ENCODE data around the gene CXXC5. TPM values are rescaled to one million over a fixed set of nuclear protein-coding genes. Genes with fewer than 3 reads are reported as not detected.

CXXC5 gene
- total RNA-seq, 1 experiment from 2014 or later = 97.2 TPM

DNA sequence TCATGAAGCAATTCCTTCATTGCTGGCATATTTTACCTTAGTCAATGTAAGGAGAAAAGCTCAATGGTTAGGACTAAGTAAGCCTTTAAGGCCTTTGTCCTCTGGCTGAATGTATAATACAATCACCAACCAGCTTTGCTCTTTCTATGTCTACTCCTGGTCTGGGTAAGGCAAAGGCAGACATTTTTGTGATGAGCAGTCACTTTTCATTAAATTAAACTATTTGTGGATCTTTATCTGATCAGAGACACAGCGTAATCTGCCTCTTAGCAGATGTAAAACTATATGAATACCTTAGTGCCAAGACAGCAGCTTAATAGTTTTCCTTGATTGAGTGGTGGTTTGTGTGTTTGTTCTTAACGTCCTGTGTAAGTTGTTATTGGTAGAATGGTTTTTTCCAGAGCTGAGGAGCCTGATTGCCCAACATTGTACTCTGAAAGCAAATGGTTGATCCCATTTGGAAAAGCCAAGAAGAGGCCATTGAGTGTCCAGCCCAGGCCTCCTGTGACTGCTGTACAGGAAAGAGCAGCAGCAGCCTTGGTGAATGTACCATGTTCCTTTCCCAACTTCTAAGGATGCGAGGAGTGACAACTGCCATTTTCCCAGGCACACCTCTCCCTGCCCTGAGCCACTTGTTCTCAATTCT, 16.5 kb upstream of the CXXC5 start (continued):
- TF ChIP-seq ZNF263 (CRISPR knock-in tag; IDR thresholded peaks at IDR 0.05; ENCODE audit: low read depth) = no peak
- no peak for TF ChIP-seq ZNF532 (CRISPR knock-in tag; IDR thresholded peaks at IDR 0.05; ENCODE audit: borderline replicate concordance)
- TF ChIP-seq, protein P1, sequence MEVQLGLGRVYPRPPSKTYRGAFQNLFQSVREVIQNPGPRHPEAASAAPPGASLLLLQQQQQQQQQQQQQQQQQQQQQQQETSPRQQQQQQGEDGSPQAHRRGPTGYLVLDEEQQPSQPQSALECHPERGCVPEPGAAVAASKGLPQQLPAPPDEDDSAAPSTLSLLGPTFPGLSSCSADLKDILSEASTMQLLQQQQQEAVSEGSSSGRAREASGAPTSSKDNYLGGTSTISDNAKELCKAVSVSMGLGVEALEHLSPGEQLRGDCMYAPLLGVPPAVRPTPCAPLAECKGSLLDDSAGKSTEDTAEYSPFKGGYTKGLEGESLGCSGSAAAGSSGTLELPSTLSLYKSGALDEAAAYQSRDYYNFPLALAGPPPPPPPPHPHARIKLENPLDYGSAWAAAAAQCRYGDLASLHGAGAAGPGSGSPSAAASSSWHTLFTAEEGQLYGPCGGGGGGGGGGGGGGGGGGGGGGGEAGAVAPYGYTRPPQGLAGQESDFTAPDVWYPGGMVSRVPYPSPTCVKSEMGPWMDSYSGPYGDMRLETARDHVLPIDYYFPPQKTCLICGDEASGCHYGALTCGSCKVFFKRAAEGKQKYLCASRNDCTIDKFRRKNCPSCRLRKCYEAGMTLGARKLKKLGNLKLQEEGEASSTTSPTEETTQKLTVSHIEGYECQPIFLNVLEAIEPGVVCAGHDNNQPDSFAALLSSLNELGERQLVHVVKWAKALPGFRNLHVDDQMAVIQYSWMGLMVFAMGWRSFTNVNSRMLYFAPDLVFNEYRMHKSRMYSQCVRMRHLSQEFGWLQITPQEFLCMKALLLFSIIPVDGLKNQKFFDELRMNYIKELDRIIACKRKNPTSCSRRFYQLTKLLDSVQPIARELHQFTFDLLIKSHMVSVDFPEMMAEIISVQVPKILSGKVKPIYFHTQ (CRISPR knock-in tag; IDR thresholded peaks at IDR 0.05) = no peak
- no peak for TF ChIP-seq KAT7 (CRISPR knock-in tag; IDR thresholded peaks at IDR 0.05; ENCODE audit: borderline replicate concordance)

DNA sequence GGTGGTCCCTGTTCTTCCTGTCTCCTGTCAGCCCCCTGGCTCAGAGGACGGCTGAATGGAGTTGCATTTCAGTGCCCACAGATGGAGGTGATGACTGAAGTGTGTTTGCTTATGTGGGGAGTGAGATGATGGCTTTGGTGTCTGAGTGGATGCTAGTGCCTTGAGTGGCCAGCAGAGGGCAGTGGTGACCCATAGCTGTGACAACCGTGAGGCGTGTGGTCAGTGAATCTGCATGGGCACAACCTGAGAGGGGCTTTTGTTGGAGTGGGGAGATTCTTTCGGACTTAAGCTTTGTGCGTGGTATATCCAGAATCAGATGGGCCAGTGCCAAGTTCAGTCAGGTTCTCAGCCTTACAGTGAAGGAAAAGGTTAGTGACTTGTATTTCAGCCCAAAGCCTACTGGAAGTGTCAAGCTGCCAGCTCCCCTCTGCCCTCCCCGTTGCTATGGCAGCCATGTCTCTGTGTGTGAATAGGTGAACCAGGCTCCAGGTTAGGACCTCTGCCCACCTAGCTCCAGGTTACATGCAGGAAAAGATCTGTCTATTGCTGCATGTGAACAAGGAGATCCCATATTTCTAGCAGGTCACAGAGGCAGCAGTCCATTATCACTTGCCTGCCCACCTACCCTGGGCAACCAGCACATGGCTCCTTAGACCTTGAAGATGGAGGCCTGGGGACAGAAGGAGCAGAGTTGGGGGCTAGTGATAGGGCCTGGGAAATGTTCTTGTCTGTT, 14.7 kb upstream of the CXXC5 start:
- H3K9me3 Mint-ChIP-seq = no peaks in the 10 kb centered on the region
- peaks cover 10% of the 10 kb centered on the region for H3K36me3 Mint-ChIP-seq
- peaks cover 41% of the 10 kb centered on the region for H3K4me1 Mint-ChIP-seq
- POLR2A ChIA-PET = interaction anchor here (1.1 to 2.1 kb wide), 6 partner anchors 12 to 132 kb away, joined by 3 to 10 read pairs (median 3); partner anchors contain the start of gene CXXC5
- no peaks in the 10 kb centered on the region for H3K27me3 Mint-ChIP-seq (ENCODE audit: low read depth)
- DNase-seq (ENCODE audit: low spot score) = peak; percentile 71
- H3K27ac Mint-ChIP-seq = no peak overlapping the region
- H3K4me3 Mint-ChIP-seq = no peak overlapping the region
- CTCF ChIA-PET = interaction anchor here (0.6 to 12.0 kb wide), 47 partner anchors 9 to 335 kb away, joined by 3 to 247 read pairs (median 6); partner anchors contain the start of genes CXXC5 and DNAJC18
- ATAC-seq = peak; percentile 47
- TF ChIP-seq CREB1 (CRISPR knock-in tag; IDR thresholded peaks at IDR 0.05) (no peak), EMX1 (CRISPR knock-in tag; IDR thresholded peaks at IDR 0.05) (peak; percentile 73; the same call in 1 of the 2 replicates), ZNF317 (CRISPR knock-in tag; IDR thresholded peaks at IDR 0.05; ENCODE audit: borderline replicate concordance, low read depth) (peak; percentile 60; the same call in 1 of the 2 replicates), ERG (CRISPR knock-in tag; IDR thresholded peaks at IDR 0.05) (peak; percentile 56; the same call in 1 of the 2 replicates), PRRX2 (CRISPR knock-in tag; IDR thresholded peaks at IDR 0.05) (0 out of 2 replicates have a peak, but pooled peaks have one; percentile 67)
- TF ChIP-seq, protein P2, sequence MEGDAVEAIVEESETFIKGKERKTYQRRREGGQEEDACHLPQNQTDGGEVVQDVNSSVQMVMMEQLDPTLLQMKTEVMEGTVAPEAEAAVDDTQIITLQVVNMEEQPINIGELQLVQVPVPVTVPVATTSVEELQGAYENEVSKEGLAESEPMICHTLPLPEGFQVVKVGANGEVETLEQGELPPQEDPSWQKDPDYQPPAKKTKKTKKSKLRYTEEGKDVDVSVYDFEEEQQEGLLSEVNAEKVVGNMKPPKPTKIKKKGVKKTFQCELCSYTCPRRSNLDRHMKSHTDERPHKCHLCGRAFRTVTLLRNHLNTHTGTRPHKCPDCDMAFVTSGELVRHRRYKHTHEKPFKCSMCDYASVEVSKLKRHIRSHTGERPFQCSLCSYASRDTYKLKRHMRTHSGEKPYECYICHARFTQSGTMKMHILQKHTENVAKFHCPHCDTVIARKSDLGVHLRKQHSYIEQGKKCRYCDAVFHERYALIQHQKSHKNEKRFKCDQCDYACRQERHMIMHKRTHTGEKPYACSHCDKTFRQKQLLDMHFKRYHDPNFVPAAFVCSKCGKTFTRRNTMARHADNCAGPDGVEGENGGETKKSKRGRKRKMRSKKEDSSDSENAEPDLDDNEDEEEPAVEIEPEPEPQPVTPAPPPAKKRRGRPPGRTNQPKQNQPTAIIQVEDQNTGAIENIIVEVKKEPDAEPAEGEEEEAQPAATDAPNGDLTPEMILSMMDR (IDR thresholded peaks at IDR 0.05) = peak; percentile 94
- TF ChIP-seq, protein P3, sequence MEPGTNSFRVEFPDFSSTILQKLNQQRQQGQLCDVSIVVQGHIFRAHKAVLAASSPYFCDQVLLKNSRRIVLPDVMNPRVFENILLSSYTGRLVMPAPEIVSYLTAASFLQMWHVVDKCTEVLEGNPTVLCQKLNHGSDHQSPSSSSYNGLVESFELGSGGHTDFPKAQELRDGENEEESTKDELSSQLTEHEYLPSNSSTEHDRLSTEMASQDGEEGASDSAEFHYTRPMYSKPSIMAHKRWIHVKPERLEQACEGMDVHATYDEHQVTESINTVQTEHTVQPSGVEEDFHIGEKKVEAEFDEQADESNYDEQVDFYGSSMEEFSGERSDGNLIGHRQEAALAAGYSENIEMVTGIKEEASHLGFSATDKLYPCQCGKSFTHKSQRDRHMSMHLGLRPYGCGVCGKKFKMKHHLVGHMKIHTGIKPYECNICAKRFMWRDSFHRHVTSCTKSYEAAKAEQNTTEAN (CRISPR knock-in tag; IDR thresholded peaks at IDR 0.05) = no peak
